GM12891 (cell line): ENCODE data around the gene MRAS.

Experiments
- PAX5 ChIP-seq: IDR thresholded peaks from 2 replicates; pipeline ENCODE4 v1.6.1; 2011; ENCODE audit warnings: low read length, moderate library complexity, mild to moderate bottlenecking; ENCODE audit not compliant: insufficient read depth, severe bottlenecking
- POLR2A ChIP-seq: IDR thresholded peaks from 2 replicates; pipeline ENCODE4 v1.6.1; 2011; ENCODE audit warnings: low read depth, low read length, control low read depth
- TAF1 ChIP-seq: IDR thresholded peaks from 2 replicates; pipeline ENCODE4 v1.6.1; 2011; ENCODE audit warnings: low read depth, low read length, control low read depth

GRCh38 chr3:138366006-138366759 lies 17.8 kb downstream of the MRAS start:
- TF ChIP-seq POLR2A (no peak), TAF1 (no peak), PAX5 (no peak)
